HUES48 (cell line): ENCODE results near the gene RPTOR.

Experiments used
- H3K27ac ChIP-seq: one replicate; pipeline ENCODE4 v1.7.0; 2013; ENCODE audit warnings: low read depth, low read length, inconsistent platforms
- H3K27me3 ChIP-seq: 2 replicates; pipeline ENCODE4 v1.6.1; 2013; ENCODE audit warnings: mild to moderate bottlenecking, low read length; ENCODE audit not compliant: control insufficient read depth, insufficient read depth
- H3K36me3 ChIP-seq: 2 replicates; pipeline ENCODE4 v1.6.1; 2013; ENCODE audit warnings: low read length; ENCODE audit not compliant: control insufficient read depth, insufficient read depth
- H3K4me1 ChIP-seq: 2 replicates; pipeline ENCODE4 v1.6.1; 2013; ENCODE audit warnings: mild to moderate bottlenecking, low read length; ENCODE audit not compliant: control insufficient read depth, insufficient read depth
- H3K4me3 ChIP-seq: 2 replicates; pipeline ENCODE4 v1.5.1; 2013; ENCODE audit warnings: mild to moderate bottlenecking, low read depth, low read length
- H3K9ac ChIP-seq: 2 replicates; pipeline ENCODE4 v1.6.1; 2013; ENCODE audit warnings: mild to moderate bottlenecking, low read depth, low read length, moderate library complexity
- H3K9me3 ChIP-seq: 2 replicates; pipeline ENCODE4 v1.6.1; 2013; ENCODE audit warnings: low read length; ENCODE audit not compliant: control insufficient read depth, insufficient read depth

Gene RPTOR

GRCh38 chr17:80636361-80637018 lies 91.9 kb downstream of the RPTOR start:
- Histone ChIP-seq H3K4me3 (no peak overlapping the region), H3K36me3 (no peaks in the 10 kb centered on the region), H3K9ac (no peak overlapping the region), H3K4me1 (no peaks in the 10 kb centered on the region), H3K27ac (no peak overlapping the region), H3K27me3 (no peaks in the 10 kb centered on the region), H3K9me3 (no peaks in the 10 kb centered on the region)

GRCh38 chr17:80637048-80637781 lies 92.6 kb downstream of the RPTOR start:
- no peaks in the 10 kb centered on the region for H3K36me3 ChIP-seq
- no peaks in the 10 kb centered on the region for H3K9me3 ChIP-seq
- no peaks in the 10 kb centered on the region for H3K4me1 ChIP-seq
- H3K4me3 ChIP-seq, result no peak overlapping the region
- H3K27me3 ChIP-seq, result no peaks in the 10 kb centered on the region
- H3K9ac ChIP-seq, result no peak overlapping the region
- H3K27ac ChIP-seq, result no peak overlapping the region

GRCh38 chr17:80639658-80640057 lies 95.0 kb downstream of the RPTOR start:
- Histone ChIP-seq H3K9ac (no peak overlapping the region), H3K27me3 (no peaks in the 10 kb centered on the region), H3K4me3 (no peak overlapping the region), H3K27ac (no peak overlapping the region), H3K4me1 (no peaks in the 10 kb centered on the region), H3K9me3 (no peaks in the 10 kb centered on the region), H3K36me3 (no peaks in the 10 kb centered on the region)

GRCh38 chr17:80640366-80641084 lies 95.9 kb downstream of the RPTOR start:
- Histone ChIP-seq H3K27me3 (no peaks in the 10 kb centered on the region), H3K4me1 (no peaks in the 10 kb centered on the region), H3K9ac (no peak overlapping the region), H3K36me3 (no peaks in the 10 kb centered on the region), H3K4me3 (no peak overlapping the region), H3K9me3 (no peaks in the 10 kb centered on the region), H3K27ac (no peak overlapping the region)

GRCh38 chr17:80643326-80644099 lies 98.9 kb downstream of the RPTOR start:
- Histone ChIP-seq H3K9ac (no peak overlapping the region), H3K27me3 (no peaks in the 10 kb centered on the region), H3K36me3 (no peaks in the 10 kb centered on the region), H3K4me1 (peaks cover 9% of the 10 kb centered on the region), H3K9me3 (no peaks in the 10 kb centered on the region), H3K27ac (no peak overlapping the region), H3K4me3 (no peak overlapping the region)

- Histone ChIP-seq H3K27ac (no peak overlapping the region), H3K27me3 (no peaks in the 10 kb centered on the region), H3K4me1 (peaks cover 9% of the 10 kb centered on the region), H3K9ac (no peak overlapping the region), H3K9me3 (no peaks in the 10 kb centered on the region), H3K36me3 (no peaks in the 10 kb centered on the region), H3K4me3 (no peak overlapping the region)
These were observed 99.9 kb downstream of the RPTOR start for GRCh38 chr17:80644536-80644935.

GRCh38 chr17:80645706-80646325 lies 101.2 kb downstream of the RPTOR start:
- H3K4me3 ChIP-seq, result no peak overlapping the region
- no peak overlapping the region for H3K27ac ChIP-seq
- H3K27me3 ChIP-seq, result no peaks in the 10 kb centered on the region
- no peaks in the 10 kb centered on the region for H3K36me3 ChIP-seq
- H3K4me1 ChIP-seq, result peaks cover 22% of the 10 kb centered on the region
- no peak overlapping the region for H3K9ac ChIP-seq
- no peaks in the 10 kb centered on the region for H3K9me3 ChIP-seq

GRCh38 chr17:80646328-80646727 lies 101.7 kb downstream of the RPTOR start:
- Histone ChIP-seq H3K36me3 (no peaks in the 10 kb centered on the region), H3K27me3 (no peaks in the 10 kb centered on the region), H3K4me3 (no peak overlapping the region), H3K9me3 (no peaks in the 10 kb centered on the region), H3K9ac (no peak overlapping the region), H3K27ac (no peak overlapping the region), H3K4me1 (peaks cover 24% of the 10 kb centered on the region)

- peaks cover 24% of the 10 kb centered on the region for H3K4me1 ChIP-seq
- H3K9me3 ChIP-seq, result no peaks in the 10 kb centered on the region
- no peak overlapping the region for H3K4me3 ChIP-seq
- no peak overlapping the region for H3K9ac ChIP-seq
- no peak overlapping the region for H3K27ac ChIP-seq
- H3K36me3 ChIP-seq, result no peaks in the 10 kb centered on the region
- H3K27me3 ChIP-seq, result no peaks in the 10 kb centered on the region
These were observed 103.1 kb downstream of the RPTOR start for GRCh38 chr17:80647746-80648145.

- H3K36me3 ChIP-seq, result no peaks in the 10 kb centered on the region
- no peaks in the 10 kb centered on the region for H3K27me3 ChIP-seq
- peaks cover 24% of the 10 kb centered on the region for H3K4me1 ChIP-seq
- no peak overlapping the region for H3K9ac ChIP-seq
- no peak overlapping the region for H3K4me3 ChIP-seq
- no peak overlapping the region for H3K27ac ChIP-seq
- no peaks in the 10 kb centered on the region for H3K9me3 ChIP-seq
These were observed 104.6 kb downstream of the RPTOR start for GRCh38 chr17:80649200-80649644.
